Right lobe of liver (tissue), 4 donors: ENCODE results near the gene TMEM232.

ENCODE experiments used
- CTCF ChIP-seq, 4 donors: fragments of 200-600 bp in 3 of 4; fragments of 450-650 bp in 1 of 4; IDR thresholded peaks; one replicate each; pipeline versions ENCODE4 v1.5.1 to v1.8.0; 2016 to 2022; ENCODE audit warnings: antibody characterized with exemption in 4 of 4, mild to moderate bottlenecking in 2 of 4
- POLR2A ChIP-seq: fragments of 450-650 bp; IDR thresholded peaks from one replicate; pipeline ENCODE4 v1.6.1; 2017; ENCODE audit warnings: antibody characterized with exemption, mild to moderate bottlenecking
- donor health status: DM: no; HTN: no; CAD: no.
- donor health status: DM: no; HTN: no; CAD: no.
- donor health status: DM: no; HTN: yes; CAD: no.

GRCh38 chr5:110383231-110383630 lies 343.2 kb downstream of the TMEM232 start:
- TF ChIP-seq CTCF (IDR thresholded peaks at IDR 0.05) (no peak), POLR2A (no peak)
